Subcutaneous adipose tissue (tissue), 4 donors: ENCODE data around the gene SATB2. TPM values are rescaled to one million over a fixed set of nuclear protein-coding genes. Genes with fewer than 3 reads are reported as not detected.

Experiments used
- total RNA-seq, 4 donors: library from RNA; depleted of rRNA; stranded (reverse); fragments of >200 nt; gene quantifications; one replicate each; pipeline ENCODE4 v1.1.0, GENCODE V29; 2016
- TF ChIP-seq, protein P1 (sequence below): fragments of 450-650 bp; IDR thresholded peaks from one replicate; pipeline ENCODE4 v1.5.1; 2016; ENCODE audit warnings: low read depth, mild to moderate bottlenecking, control low read depth, antibody characterized with exemption, moderate library complexity

The SATB2 gene
- total RNA-seq, 4 donors from 2014 or later = 4.6 to 9.3 (median 6.0) TPM

- TF ChIP-seq, protein P1, sequence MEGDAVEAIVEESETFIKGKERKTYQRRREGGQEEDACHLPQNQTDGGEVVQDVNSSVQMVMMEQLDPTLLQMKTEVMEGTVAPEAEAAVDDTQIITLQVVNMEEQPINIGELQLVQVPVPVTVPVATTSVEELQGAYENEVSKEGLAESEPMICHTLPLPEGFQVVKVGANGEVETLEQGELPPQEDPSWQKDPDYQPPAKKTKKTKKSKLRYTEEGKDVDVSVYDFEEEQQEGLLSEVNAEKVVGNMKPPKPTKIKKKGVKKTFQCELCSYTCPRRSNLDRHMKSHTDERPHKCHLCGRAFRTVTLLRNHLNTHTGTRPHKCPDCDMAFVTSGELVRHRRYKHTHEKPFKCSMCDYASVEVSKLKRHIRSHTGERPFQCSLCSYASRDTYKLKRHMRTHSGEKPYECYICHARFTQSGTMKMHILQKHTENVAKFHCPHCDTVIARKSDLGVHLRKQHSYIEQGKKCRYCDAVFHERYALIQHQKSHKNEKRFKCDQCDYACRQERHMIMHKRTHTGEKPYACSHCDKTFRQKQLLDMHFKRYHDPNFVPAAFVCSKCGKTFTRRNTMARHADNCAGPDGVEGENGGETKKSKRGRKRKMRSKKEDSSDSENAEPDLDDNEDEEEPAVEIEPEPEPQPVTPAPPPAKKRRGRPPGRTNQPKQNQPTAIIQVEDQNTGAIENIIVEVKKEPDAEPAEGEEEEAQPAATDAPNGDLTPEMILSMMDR = no peak
Measured at GRCh38 chr2:199464606-199465352, 7.0 kb upstream of the SATB2 start.

- TF ChIP-seq, protein P1 = no peak
Measured at GRCh38 chr2:199463708-199464605, 6.2 kb upstream of the SATB2 start.

- TF ChIP-seq, protein P1 = no peak
Measured at GRCh38 chr2:199462956-199463692, 5.4 kb upstream of the SATB2 start.

- TF ChIP-seq, protein P1 = no peak
Measured at GRCh38 chr2:199462347-199462955, 4.7 kb upstream of the SATB2 start.

GRCh38 chr2:199461711-199462346, 4.1 kb upstream of the SATB2 start:
- TF ChIP-seq, protein P1 = no peak

DNA sequence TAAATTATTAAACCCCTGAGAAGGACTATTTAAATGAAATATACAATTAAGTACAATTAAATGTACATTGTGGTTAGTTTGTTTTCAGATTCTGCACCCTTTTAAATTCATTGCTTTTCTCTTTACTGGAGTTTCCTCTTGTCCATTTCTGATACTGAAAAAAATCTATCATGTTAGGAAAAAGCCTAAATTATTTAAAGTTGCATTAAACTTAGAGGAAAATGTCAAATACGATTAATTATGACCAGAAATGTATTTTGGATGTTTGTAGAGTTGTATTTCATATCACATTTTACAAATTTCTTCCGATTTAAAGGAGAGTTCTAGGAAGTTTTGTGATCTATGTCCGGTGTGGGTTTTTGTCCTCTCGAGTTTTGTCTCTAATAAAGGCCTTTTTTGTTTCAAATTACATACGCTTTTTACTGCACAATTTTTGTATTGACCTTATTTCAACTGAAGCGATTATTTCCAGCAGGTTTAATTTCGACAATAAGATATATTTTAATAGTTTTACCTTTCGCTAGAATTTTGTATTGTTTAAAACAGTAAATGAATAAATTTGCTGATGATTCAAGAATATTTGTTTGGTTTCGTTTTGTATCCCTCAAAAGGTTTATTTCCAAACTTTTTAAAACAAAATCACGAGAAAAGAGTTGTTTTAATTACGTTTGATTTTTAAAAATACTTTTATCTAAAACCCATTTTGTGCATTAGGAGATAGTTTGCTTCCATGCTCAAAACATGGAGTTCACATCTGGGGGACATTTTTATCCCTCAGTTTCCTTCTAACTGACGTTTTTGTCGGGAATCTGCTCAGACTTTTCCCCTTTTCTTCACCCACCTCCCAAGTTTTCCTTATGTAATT, 3.3 kb upstream of the SATB2 start:
- TF ChIP-seq, protein P1 = no peak
